IMR-90 (cell line): ENCODE results near the gene CCDC146. TPM values are rescaled to one million over a fixed set of nuclear protein-coding genes. Genes with fewer than 3 reads are reported as not detected.
"Not testable (repeated sequence)": the region's sequence is repeated elsewhere in the genome, so short reads cannot be mapped to it uniquely, and the experiment has no call there.

Experiments
- ATAC-seq: fragments of 200-7000 bp; cut with Tn5 transposase; 2 replicates; pipeline ENCODE4 v1.9.1; 2020; ENCODE audit warnings: low read depth, mild to moderate bottlenecking, moderate library complexity
- BruUV-seq: library from RNA; stranded (reverse); fragments of 400-500 nt; replicated peaks from 2 replicates; lab custom pipeline; 2021; lab: Mats Ljungman, UMichigan
- CTCF ChIA-PET: fragments of 300-600 bp; formaldehyde crosslinking; extraction: SDS; loops from one replicate; lab custom pipeline; 2021; ENCODE audit warnings: antibody characterized with exemption; lab: Yijun Ruan, JAX
- POLR2A ChIA-PET: fragments of 300-600 bp; sonication (Branson Sonifier 250); formaldehyde crosslinking; loops from one replicate; lab custom pipeline; 2022; ENCODE audit warnings: antibody characterized with exemption; ENCODE audit not compliant: unreplicated experiment; lab: Charles Lee
- DNase-seq: peaks from one replicate; pipeline ENCODE4 v3.0.0; 2013
- H2AFZ ChIP-seq: replicated peaks from 2 replicates; pipeline ENCODE3; 2013; ENCODE audit warnings: low read length, mild to moderate bottlenecking; ENCODE audit not compliant: poor library complexity
- H2AK5ac ChIP-seq: 2 replicates; pipeline ENCODE4 v1.6.1; 2013; ENCODE audit warnings: low read depth, low read length, inconsistent platforms
- H2AK9ac ChIP-seq: replicated peaks from 2 replicates; pipeline ENCODE3; 2013; ENCODE audit warnings: mild to moderate bottlenecking, low read depth, low read length, moderate library complexity; ENCODE audit not compliant: poor library complexity
- H2BK120ac ChIP-seq: 2 replicates; pipeline ENCODE4 v1.6.1; 2013; ENCODE audit warnings: low read depth, low read length, inconsistent platforms
- H2BK15ac ChIP-seq: 3 replicates; pipeline ENCODE4 v1.6.1; 2013; ENCODE audit warnings: low read depth, low read length, inconsistent platforms
- H2BK20ac ChIP-seq: 2 replicates; pipeline ENCODE4 v1.6.1; 2013; ENCODE audit warnings: low read depth, mild to moderate bottlenecking, inconsistent platforms, low read length, moderate library complexity
- H2BK5ac ChIP-seq: 2 replicates; pipeline ENCODE4 v1.6.1; 2013; ENCODE audit warnings: mild to moderate bottlenecking, low read depth, low read length, inconsistent platforms; ENCODE audit not compliant: poor library complexity, severe bottlenecking
- H3K14ac ChIP-seq: replicated peaks from 2 replicates; pipeline ENCODE4 v1.6.1; 2013; ENCODE audit warnings: low read depth, low read length, inconsistent platforms
- H3K18ac ChIP-seq: 2 replicates; pipeline ENCODE4 v1.6.1; 2013; ENCODE audit warnings: low read depth, low read length, control low read depth
- H3K23ac ChIP-seq: 2 replicates; pipeline ENCODE4 v1.6.1; 2013; ENCODE audit warnings: low read depth, low read length, inconsistent platforms
- H3K27ac ChIP-seq: 2 replicates; pipeline ENCODE4 v1.5.1; 2013; ENCODE audit warnings: mild to moderate bottlenecking, control low read depth, low read length; ENCODE audit not compliant: insufficient read depth
- H3K27me3 ChIP-seq: 2 replicates; pipeline ENCODE4 v1.6.1; 2013; ENCODE audit warnings: low read length; ENCODE audit not compliant: control insufficient read depth, insufficient read depth
- H3K36me3 ChIP-seq: 2 replicates; pipeline ENCODE4 v1.6.1; 2013; ENCODE audit warnings: low read length, mixed read lengths; ENCODE audit not compliant: control insufficient read depth, insufficient read depth
- H3K4ac ChIP-seq: 2 replicates; pipeline ENCODE4 v1.6.1; 2013; ENCODE audit warnings: low read depth, low read length, inconsistent platforms
- H3K4me1 ChIP-seq: 2 replicates; pipeline ENCODE4 v1.6.1; 2013; ENCODE audit warnings: low read length, mixed read lengths; ENCODE audit not compliant: control insufficient read depth, insufficient read depth
- H3K4me2 ChIP-seq: 2 replicates; pipeline ENCODE4 v1.6.1; 2013; ENCODE audit warnings: low read depth, mild to moderate bottlenecking, control low read depth, low read length, moderate library complexity
- H3K4me3 ChIP-seq: 2 replicates; pipeline ENCODE4 v1.5.1; 2013; ENCODE audit warnings: low read depth, mild to moderate bottlenecking, control low read depth, low read length, moderate library complexity; ENCODE audit not compliant: insufficient read depth
- H3K56ac ChIP-seq: 2 replicates; pipeline ENCODE4 v1.6.1; 2013; ENCODE audit warnings: low read length, inconsistent platforms; ENCODE audit not compliant: insufficient read depth; ENCODE audit errors: extremely low read depth
- H3K79me1 ChIP-seq, 2 experiments: 2 replicates each; pipeline ENCODE4 v1.6.1; 2013; ENCODE audit warnings: low read length in 2 of 2, inconsistent platforms in 1 of 2, low read depth in 1 of 2
- H3K9ac ChIP-seq: 2 replicates; pipeline ENCODE4 v1.6.1; 2013; ENCODE audit warnings: low read depth, low read length, control low read depth
- H3K9me1 ChIP-seq: 2 replicates; pipeline ENCODE4 v1.6.1; 2013; ENCODE audit warnings: low read length, inconsistent platforms; ENCODE audit not compliant: insufficient read depth
- H3K9me3 ChIP-seq: 2 replicates; pipeline ENCODE4 v1.6.1; 2013; ENCODE audit warnings: low read length; ENCODE audit not compliant: control insufficient read depth, insufficient read depth
- H4K20me1 ChIP-seq: 2 replicates; pipeline ENCODE4 v1.6.1; 2013; ENCODE audit warnings: low read length, inconsistent platforms; ENCODE audit not compliant: insufficient read depth
- H4K5ac ChIP-seq: 2 replicates; pipeline ENCODE4 v1.6.1; 2013; ENCODE audit warnings: mild to moderate bottlenecking, low read depth, low read length, control low read depth
- H4K8ac ChIP-seq, 2 experiments: 2 replicates each; pipeline ENCODE4 v1.6.1; 2013; ENCODE audit warnings: low read depth in 2 of 2, low read length in 2 of 2, control low read depth in 1 of 2, inconsistent platforms in 1 of 2
- H4K91ac ChIP-seq: 2 replicates; pipeline ENCODE4 v1.6.1; 2013; ENCODE audit warnings: low read depth, low read length, inconsistent platforms; ENCODE audit not compliant: insufficient read depth
- dilution Hi-C: fragments of 300-500 bp; cut with HindIII; formaldehyde crosslinking; loops from one replicate; pipeline ENCODE4 v1.14.3; 2018; ENCODE audit warnings: low sequenced_read_pairs; ENCODE audit not compliant: unreplicated experiment
- in situ Hi-C: fragments of 300-500 bp; cut with MboI; formaldehyde crosslinking; loops from 3 replicates; pipeline ENCODE4 v1.14.3; 2019; ENCODE audit warnings: low sequenced_read_pairs, inconsistent platforms, mixed read lengths
- intact Hi-C: fragments of 100-400 bp; cut with micrococcal nuclease; formaldehyde crosslinking; loops from 2 replicates; pipeline ENCODE4 v1.10.0; 2022
- polyA plus RNA-seq, 3 experiments: library from polyadenylated mRNA; depleted of rRNA; stranded (reverse); fragments of >200 nt; gene quantifications; 2 replicates each; pipeline ENCODE4 v1.2.3, GENCODE V29; 2012; ENCODE audit warnings: low replicate concordance in 1 of 3
- total RNA-seq: library from RNA; depleted of rRNA; stranded (reverse); fragments of >200 nt; gene quantifications from 2 replicates; pipeline ENCODE4 v1.2.3, GENCODE V29; 2012

Gene CCDC146
- total and polyA plus RNA-seq, 2 of the 4 experiments (the other 2 are of a cell fraction), result 0.54 to 1.7 TPM

DNA sequence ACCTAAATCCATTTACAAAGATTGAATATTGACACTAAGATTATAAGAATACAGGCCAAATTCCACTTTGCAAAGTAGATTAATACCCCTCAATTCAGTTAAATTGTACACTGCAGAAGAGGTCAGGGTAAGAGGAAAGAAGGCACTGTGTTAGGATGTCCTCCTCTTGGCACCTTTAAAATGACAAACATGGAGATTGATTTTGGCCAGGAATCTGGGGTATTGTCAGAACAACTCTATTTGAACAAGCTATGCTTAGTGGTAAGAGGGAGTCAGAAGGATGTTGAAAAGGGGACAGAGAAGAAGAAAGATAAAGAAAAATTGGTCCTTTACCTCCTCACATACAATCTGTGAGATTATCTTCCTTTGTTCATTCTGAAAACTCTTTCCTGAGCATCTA lies 55.6 kb downstream of the CCDC146 start:
- in situ Hi-C loops, intact Hi-C loops, POLR2A ChIA-PET, H3K4me3 ChIP-seq, H3K4me2 ChIP-seq, H2AK9ac ChIP-seq, H3K9me1 ChIP-seq, dilution Hi-C loops, ATAC-seq, H3K27me3 ChIP-seq, H3K9me3 ChIP-seq, BruUV-seq, H4K20me1 ChIP-seq, H3K56ac ChIP-seq, H2AK5ac ChIP-seq, H2AFZ ChIP-seq, H3K36me3 ChIP-seq, DNase-seq, H3K4me1 ChIP-seq, H3K79me1 ChIP-seq, CTCF ChIA-PET: not testable (repeated sequence)
- Histone ChIP-seq H2BK15ac (peak overlapping the region; percentile 74; the same call in 2 of the 3 replicates), H3K4ac (peak overlapping the region; percentile 91), H4K8ac (peak overlapping the region; percentile 81 to 85; a peak in 3 of 4 replicates), H2BK20ac (peak overlapping the region; percentile 97; the same call in 1 of the 2 replicates), H3K14ac (peak overlapping the region; percentile 81), H2BK5ac (peak overlapping the region; percentile 70), H4K5ac (peak overlapping the region; percentile 92; the same call in 1 of the 2 replicates), H3K23ac (peak overlapping the region; percentile 83; the same call in 1 of the 2 replicates), H3K9ac (peak overlapping the region; percentile 21; the same call in 1 of the 2 replicates), H3K27ac (peak overlapping the region; percentile 27; the same call in 1 of the 2 replicates), H3K18ac (peak overlapping the region; percentile 78), H4K91ac (peak overlapping the region; percentile 82; the same call in 1 of the 2 replicates), H2BK120ac (peak overlapping the region; percentile 92)
